ENCODE data around the gene ZNF367.

ZNF367 gene

DNA sequence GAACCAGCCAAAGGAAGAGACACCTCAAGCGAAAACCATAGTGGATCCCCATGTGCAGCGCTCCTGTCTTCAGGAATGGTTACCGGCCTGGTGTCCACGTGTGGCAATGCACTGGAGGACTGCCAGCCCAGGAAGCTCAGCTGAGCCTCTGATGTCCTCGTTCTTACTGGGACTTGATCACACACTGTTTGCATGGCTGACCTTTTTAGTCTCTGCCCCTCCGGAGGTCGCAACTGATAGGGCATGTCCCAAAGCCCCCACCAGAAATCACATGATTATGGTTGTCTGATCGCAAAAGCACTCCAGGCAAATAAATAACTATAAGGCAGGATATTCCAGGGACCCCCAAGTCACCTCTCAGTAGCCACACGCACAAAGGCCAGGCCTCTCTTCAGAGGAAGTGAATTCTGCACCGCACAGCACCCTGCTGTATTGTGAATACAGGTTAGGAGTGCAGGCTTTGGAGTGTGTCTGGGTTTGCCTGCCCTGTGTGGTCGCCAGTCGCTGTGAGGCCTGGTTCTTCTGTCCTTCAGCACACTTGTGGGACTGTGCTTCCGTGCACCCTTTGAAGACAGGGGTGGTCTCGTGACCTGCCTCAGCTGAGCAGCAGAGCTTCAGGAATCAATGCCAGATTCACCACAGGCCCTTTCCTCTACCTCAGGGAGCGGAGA, 18.4 kb upstream of the ZNF367 start:
- no peak for DNase-seq (ENCODE audit: low read depth in 2 of 2)

- no peak for DNase-seq (ENCODE audit: low read depth in 2 of 2)
Measured at GRCh38 chr9:96436063-96436455, 17.9 kb upstream of the ZNF367 start.

DNA sequence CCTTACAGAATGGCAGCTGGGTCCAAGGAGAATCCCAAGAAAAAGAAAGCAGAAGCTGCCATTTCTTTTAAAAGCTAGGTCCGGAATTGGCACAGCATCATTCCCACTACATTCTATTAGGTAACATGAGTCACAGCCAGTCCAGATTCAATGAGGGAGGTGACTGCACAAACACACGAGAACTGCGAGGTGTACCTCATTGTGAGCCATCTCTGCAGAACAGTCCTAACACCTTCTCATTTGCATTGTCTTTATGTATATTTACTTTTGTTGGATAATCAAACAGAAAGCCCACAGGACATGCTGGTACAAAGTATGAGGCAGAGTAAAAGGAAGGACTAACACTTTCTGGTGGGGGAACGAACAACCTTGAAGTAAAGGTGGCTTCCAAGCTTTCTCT, 17.2 kb upstream of the ZNF367 start:
- DNase-seq (ENCODE audit: low read depth in 2 of 2): no peak

DNA sequence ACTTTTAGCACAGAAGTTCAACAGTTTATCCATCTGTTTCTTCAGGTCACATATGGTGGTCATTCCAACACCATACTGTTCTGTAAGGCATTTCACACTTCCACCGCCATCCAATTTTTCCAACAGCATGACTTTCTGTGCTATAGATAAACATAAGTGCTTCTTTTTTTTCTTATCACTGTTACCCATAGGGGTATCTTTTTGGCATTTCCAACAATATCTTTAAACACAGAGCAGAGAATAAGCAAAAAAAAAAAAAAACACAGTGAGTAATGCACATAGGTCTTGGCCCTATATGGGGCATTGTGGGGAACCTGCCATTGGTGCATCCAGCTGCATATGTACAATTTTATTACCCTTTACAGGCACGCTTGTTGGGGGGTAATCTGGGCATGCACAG, 12.2 kb upstream of the ZNF367 start:
- no peak for DNase-seq (ENCODE audit: low read depth in 2 of 2)

DNA sequence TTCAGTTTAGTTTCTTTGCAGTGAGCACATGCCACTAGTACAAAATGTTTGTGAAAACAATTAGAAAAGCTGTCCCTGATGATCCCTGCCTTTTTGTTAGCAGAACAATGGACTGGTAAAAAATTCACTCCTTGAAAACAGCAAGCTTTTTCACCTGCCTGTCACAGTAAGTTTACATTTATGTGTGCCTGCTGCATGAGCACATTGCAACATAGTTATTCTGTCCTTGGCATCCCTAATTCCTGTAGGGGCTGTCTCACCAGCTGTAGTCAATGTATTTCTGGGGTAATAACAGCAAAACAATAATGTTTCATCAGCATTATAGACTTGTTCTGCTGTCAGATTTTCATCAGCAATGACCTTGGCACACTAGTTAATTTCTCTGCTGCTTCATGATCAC, 11.6 kb upstream of the ZNF367 start:
- no peak for DNase-seq (ENCODE audit: low read depth in 2 of 2)

- DNase-seq (ENCODE audit: low read depth in 2 of 2): no peak
Measured at GRCh38 chr9:96425500-96426169, 7.5 kb upstream of the ZNF367 start.

GRCh38 chr9:96423985-96424336, 5.8 kb upstream of the ZNF367 start:
- no peak for DNase-seq (ENCODE audit: low read depth in 2 of 2)

GRCh38 chr9:96423322-96423984, 5.3 kb upstream of the ZNF367 start:
- DNase-seq (ENCODE audit: low read depth in 2 of 2): no peak

GRCh38 chr9:96420468-96421219, 2.5 kb upstream of the ZNF367 start:
- DNase-seq (ENCODE audit: low read depth in 2 of 2): no peak

DNA sequence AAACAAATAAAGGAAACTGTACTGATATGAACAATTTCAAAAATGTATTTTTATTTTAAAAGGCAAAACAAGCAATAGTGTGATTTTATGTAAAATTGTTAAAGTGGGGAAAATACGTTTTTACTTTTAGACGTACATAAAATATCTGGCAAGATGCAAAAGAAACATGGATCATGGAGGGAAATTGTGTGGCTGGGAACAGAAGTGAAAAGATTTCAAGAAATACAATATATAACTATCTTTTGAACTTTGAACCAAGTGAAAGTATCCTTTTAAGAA, 1.5 kb upstream of the ZNF367 start:
- DNase-seq (ENCODE audit: low read depth in 2 of 2): no peak

DNA sequence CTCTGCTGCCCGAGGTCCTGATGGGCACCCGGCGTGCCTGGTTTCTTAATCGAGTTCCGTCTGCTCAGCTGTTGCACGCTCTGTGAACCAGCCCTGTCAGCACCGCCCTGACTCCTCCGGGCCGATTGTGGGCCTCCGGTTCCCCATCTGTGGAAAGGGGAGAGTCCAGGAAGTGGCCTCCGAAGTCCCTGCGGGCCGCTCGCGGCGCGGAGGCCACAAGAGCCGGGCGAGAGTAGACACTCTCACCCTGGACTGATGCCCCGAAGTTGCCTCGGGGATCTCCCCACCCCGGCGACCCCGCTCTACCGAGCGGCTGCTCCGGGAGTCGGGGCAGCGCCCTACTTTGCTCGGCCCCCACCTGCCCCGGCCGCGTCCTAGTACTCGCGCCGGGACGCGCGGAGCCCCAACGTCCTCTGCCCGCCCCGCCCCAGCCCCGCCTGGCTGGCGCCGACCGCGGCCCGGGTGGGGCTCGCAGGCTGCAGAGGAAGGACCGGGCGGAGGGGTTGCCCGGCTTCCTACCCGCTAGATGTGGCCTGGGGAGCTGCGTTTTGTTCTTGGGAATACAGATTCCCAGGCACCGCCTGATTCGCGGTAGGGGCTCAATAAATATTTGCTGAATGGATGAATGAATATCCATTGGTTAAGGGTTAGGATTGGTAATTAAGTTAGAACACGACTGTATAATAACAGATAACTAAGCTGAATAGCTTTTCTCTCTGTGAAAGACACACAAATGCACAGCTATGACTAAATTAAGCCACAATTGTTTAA, 935 bp upstream of the ZNF367 start:
- peak; percentile 43 to 54 for DNase-seq (ENCODE audit: low read depth in 2 of 2)

GRCh38 chr9:96417661-96418082, 498 bp downstream of the ZNF367 start:
- DNase-seq (ENCODE audit: low read depth in 2 of 2): no peak

DNA sequence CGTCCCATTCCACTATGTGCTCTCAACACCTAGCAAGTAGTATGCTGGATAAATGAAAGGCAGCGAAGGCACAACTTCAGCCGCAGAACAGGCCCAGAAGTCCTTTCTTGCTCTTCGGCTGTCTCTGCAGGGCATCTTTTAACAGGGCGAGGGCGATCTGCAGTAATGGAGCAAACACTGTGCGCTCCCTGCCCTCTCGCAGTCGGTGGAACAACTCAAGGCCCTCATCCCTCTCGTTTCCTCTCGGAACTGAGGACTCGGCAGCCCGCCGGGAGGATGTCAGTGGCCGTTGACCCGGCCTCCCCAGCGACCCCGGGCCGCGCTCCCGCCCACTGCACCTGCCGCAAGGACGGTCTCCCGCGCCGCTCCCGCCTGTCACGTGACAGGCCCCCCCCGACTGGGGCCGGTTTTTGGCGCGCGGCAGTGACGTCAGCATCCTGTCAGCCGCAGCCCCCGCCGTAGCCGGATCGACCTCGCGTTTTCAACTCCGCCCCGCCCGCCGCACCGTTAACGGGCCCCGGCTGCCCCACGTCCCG, 1.1 kb downstream of the ZNF367 start:
- DNase-seq (ENCODE audit: low read depth in 2 of 2): peak; percentile 86 to 88

DNA sequence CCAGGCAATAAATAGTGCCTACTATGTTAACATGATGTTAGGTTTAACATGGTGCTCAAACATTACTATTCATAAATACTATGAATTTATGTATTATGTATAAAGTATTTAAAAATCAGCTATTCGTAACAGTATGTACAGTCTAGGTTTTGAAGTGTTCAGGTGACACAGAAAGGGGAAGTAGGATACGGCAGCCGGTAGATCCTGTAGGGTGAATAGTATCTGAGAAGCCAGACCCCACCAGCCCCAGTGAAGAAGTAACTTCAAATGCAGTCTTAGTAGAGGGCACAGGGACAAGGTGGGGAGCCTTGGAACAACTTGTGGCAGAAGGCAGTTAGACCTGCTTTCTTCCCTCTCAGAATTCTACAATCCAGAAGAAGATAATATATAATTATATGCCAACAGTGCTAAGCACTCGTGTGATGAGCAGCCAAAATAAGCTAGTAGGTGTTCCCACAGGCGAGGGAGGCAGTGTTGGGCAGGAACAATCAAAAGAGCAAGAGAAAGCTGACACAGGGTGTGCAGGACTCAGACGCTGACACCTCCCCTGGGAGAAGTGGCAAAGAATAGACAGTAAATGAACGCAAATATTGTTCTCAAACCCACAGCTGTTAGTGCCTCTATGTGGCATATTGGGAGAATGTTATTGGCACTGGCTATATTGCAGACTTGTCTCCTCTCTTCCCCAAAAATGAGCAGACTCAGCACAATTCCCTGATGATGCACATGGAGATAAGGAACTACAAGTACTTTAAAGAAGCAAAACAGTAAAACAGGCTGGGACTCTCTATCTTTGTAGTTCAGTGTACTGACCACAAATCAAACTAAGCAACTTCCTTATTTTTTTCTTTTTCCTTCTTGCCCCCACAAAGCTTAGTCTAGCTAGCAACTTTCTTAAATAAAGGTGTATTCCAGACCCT, 4.6 kb downstream of the ZNF367 start:
- DNase-seq (ENCODE audit: low read depth in 2 of 2): no peak

GRCh38 chr9:96412174-96412913, 5.8 kb downstream of the ZNF367 start:
- DNase-seq (ENCODE audit: low read depth in 2 of 2): no peak

DNA sequence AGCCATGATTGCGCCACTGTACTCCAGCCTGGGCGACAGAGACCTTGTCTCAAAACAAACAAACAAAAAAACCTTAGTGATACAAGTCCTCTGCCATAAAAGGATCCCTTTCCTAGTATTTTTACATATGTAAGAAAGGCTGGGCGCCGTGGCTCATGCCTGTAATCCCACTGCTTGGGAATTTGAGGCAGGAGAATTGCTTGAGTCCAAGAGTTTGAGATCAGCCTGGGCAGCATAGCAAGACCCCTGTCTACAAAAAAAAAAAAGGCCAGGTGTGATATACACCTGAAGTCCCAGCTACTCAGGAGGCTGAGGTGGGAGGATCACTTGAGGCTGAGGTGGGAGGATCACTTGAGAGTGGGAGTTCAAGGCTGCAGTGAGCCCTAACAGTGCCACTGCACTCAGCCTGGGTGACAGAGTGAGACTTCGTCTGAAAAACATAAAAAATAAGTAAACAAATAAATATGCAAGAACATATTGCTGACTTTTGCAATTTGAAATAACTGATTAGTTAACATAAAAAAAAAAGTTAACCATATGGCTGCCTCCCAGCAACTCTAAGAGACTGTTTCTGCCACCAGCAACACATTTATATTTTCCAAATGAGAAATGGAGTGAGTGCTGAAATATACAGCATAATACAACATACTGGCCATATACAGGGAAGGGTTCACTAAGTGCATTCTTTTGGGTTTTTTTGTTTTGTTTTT, 6.9 kb downstream of the ZNF367 start:
- no peak for DNase-seq (ENCODE audit: low read depth in 2 of 2)

GRCh38 chr9:96408409-96409280, 9.5 kb downstream of the ZNF367 start:
- no peak for DNase-seq (ENCODE audit: low read depth in 2 of 2)
